ENCODE measurements around the gene RIC1.

- TF ChIP-seq CTCF (IDR thresholded peaks at IDR 0.05) (no peak), POLR2A (IDR thresholded peaks at IDR 0.05) (no peak)
Measured at GRCh38 chr9:5690278-5690677, 61.4 kb downstream of the RIC1 start.
